ENCODE results near the gene USP48.

USP48 gene

GRCh38 chr1:21644906-21645305 is 138.0 kb downstream of the USP48 start:
- DNase-seq (ENCODE audit: extremely low read depth, low read depth), result no peak
- no peak for TF ChIP-seq CTCF (IDR thresholded peaks at IDR 0.05; ENCODE audit: low read depth, low read length, missing control alignments)
- H3K4me3 ChIP-seq (replicated peaks; ENCODE audit: low read depth, low read length), result no peak overlapping the region

GRCh38 chr1:21644348-21644747 is 138.6 kb downstream of the USP48 start:
- no peak for DNase-seq (ENCODE audit: extremely low read depth, low read depth)
- no peak overlapping the region for H3K4me3 ChIP-seq (replicated peaks; ENCODE audit: low read depth, low read length)
- no peak for TF ChIP-seq CTCF (IDR thresholded peaks at IDR 0.05; ENCODE audit: low read depth, low read length, missing control alignments)

GRCh38 chr1:21643624-21644023 is 139.3 kb downstream of the USP48 start:
- TF ChIP-seq CTCF (IDR thresholded peaks at IDR 0.05; ENCODE audit: low read depth, low read length, missing control alignments), result no peak

DNA sequence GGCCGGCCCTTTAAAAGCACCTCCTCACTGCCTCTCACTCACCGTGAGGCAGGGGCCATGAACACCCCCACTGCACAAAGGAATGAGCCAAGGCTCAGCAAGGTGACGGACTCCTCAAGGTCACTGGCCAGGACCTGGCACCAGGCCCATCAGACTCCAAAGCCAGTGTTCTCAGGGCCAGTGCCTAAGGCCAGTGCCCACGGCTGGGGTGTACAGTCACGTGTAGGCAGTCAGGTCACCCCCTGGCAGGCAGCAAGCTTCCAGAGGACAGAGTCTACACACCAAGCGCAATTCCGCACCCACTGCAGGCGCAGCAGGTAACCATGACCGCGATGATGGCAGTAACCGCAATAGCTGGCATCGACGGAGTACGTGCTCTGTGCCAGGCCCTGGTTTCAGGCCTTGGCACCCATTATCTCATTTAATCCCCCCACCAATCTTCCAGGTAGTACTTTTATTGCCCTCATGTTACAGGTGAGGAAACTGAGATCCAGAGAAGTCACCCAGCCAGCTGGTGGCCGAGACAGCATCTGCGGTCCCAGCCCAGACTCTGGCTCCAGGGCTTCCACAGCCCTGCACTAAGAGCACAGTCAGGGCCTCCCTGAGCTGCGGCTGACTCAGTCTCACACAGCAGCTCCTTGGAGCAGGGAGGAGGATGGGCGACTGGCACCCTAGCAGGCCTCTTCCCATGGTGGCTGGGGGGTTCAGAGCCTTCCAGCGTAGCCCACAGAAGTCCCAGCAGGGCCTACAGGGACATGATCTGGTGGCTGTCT is 140.8 kb downstream of the USP48 start:
- no peak overlapping the region for H3K4me3 ChIP-seq (replicated peaks; ENCODE audit: low read depth, low read length)

More at GRCh38 chr1:21643624-21644023, 139.3 kb downstream of the USP48 start:
- DNase-seq (ENCODE audit: extremely low read depth, low read depth), result no peak
- H3K4me3 ChIP-seq (replicated peaks; ENCODE audit: low read depth, low read length), result no peak overlapping the region

DNA sequence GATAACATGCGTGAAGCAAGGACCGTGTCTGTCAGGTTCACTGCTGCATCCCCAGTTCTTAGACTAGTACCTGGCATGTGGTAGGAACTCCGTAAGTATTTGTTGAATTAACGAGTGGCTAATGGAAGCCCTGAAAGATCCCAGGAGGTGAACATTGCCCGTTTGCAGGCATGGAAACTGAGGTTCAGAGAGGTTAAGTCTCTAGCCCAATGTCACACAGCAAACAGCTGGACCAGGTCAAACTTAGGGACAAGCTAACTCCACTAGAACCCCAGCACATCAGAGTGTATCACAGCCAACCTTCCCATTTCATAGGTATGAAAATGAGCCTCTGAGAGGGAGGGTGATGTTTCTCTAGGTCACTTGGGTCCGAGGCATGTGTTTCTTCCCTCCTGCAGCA is 141.4 kb downstream of the USP48 start:
- DNase-seq (ENCODE audit: extremely low read depth, low read depth), result no peak
- no peak overlapping the region for H3K4me3 ChIP-seq (replicated peaks; ENCODE audit: low read depth, low read length)
- TF ChIP-seq CTCF (IDR thresholded peaks at IDR 0.05; ENCODE audit: low read depth, low read length, missing control alignments), result no peak

More for the DNA sequence above, 140.8 kb downstream of the USP48 start:
- TF ChIP-seq CTCF (IDR thresholded peaks at IDR 0.05; ENCODE audit: low read depth, low read length, missing control alignments), result no peak
- DNase-seq (ENCODE audit: extremely low read depth, low read depth), result no peak

- no peak overlapping the region for H3K4me3 ChIP-seq (replicated peaks; ENCODE audit: low read depth, low read length)
These were observed 141.9 kb downstream of the USP48 start for GRCh38 chr1:21641076-21641475.

More at GRCh38 chr1:21641076-21641475, 141.9 kb downstream of the USP48 start:
- DNase-seq (ENCODE audit: extremely low read depth, low read depth), result no peak
- no peak for TF ChIP-seq CTCF (IDR thresholded peaks at IDR 0.05; ENCODE audit: low read depth, low read length, missing control alignments)
